Right lobe of liver (tissue), 4 donors: ENCODE data around the gene FBXO8.

Experiments used
- CTCF ChIP-seq, 4 donors: fragments of 200-600 bp in 3 of 4; fragments of 450-650 bp in 1 of 4; IDR thresholded peaks; one replicate each; pipeline versions ENCODE4 v1.5.1 to v1.8.0; 2016 to 2022; ENCODE audit warnings: antibody characterized with exemption in 4 of 4, mild to moderate bottlenecking in 2 of 4
- POLR2A ChIP-seq: fragments of 450-650 bp; IDR thresholded peaks from one replicate; pipeline ENCODE4 v1.6.1; 2017; ENCODE audit warnings: antibody characterized with exemption, mild to moderate bottlenecking
- donor health status: DM: no; HTN: no; CAD: no.
- donor health status: DM: no; HTN: no; CAD: no.
- donor health status: DM: no; HTN: yes; CAD: no.

- TF ChIP-seq POLR2A, result no peak
- no peak for TF ChIP-seq CTCF (IDR thresholded peaks at IDR 0.05)
Observed at GRCh38 chr4:174209341-174209740, 74.1 kb downstream of the FBXO8 start.
